Esophagus mucosa (tissue), 1 donor: ENCODE measurements around the gene FOXI1. TPM values are rescaled to one million over a fixed set of nuclear protein-coding genes. Genes with fewer than 3 reads are reported as not detected.
A peak's percentile ranks its signal among the peaks of the same experiment; 100 is the strongest.
"Not testable (repeated sequence)": the region's sequence is repeated elsewhere in the genome, so short reads cannot be mapped to it uniquely, and the experiment has no call there.

Source experiments
- ATAC-seq: fragments of 200-7000 bp; cut with Tn5 transposase; one replicate; pipeline ENCODE4 v1.9.1; 2020
- total RNA-seq: library from RNA; stranded (reverse); gene quantifications from one replicate; pipeline ENCODE4 v1.2.4, GENCODE V29; 2023
- donor health status: DM: yes; HTN: yes; CAD: no.

FOXI1 gene
- total RNA-seq, 1 donor from 2014 or later: 0.16 TPM

- ATAC-seq: not testable (repeated sequence)
These were observed 11.4 kb upstream of the FOXI1 start for GRCh38 chr5:170094329-170094728.

GRCh38 chr5:170095646-170096045, 10.1 kb upstream of the FOXI1 start:
- no peak for ATAC-seq

GRCh38 chr5:170097934-170098333, 7.8 kb upstream of the FOXI1 start:
- no peak for ATAC-seq

- ATAC-seq: peak; percentile 31
These were observed 5.4 kb upstream of the FOXI1 start for GRCh38 chr5:170100066-170100943.

- no peak for ATAC-seq
These were observed 2.2 kb upstream of the FOXI1 start for GRCh38 chr5:170103447-170103846.

GRCh38 chr5:170104299-170104698, 1.4 kb upstream of the FOXI1 start:
- no peak for ATAC-seq

GRCh38 chr5:170104710-170105109, 987 bp upstream of the FOXI1 start:
- ATAC-seq: no peak

GRCh38 chr5:170107674-170108073, 2.0 kb downstream of the FOXI1 start:
- ATAC-seq: no peak

GRCh38 chr5:170108266-170108785, 2.6 kb downstream of the FOXI1 start:
- ATAC-seq: no peak

GRCh38 chr5:170109059-170110031, 3.6 kb downstream of the FOXI1 start:
- ATAC-seq: no peak

- ATAC-seq: no peak
These were observed 4.8 kb downstream of the FOXI1 start for GRCh38 chr5:170110403-170111087.

- no peak for ATAC-seq
These were observed 5.5 kb downstream of the FOXI1 start for GRCh38 chr5:170111088-170111785.

GRCh38 chr5:170112876-170113521, 7.3 kb downstream of the FOXI1 start:
- no peak for ATAC-seq

- no peak for ATAC-seq
These were observed 7.8 kb downstream of the FOXI1 start for GRCh38 chr5:170113522-170113900.

- ATAC-seq: no peak
These were observed 8.6 kb downstream of the FOXI1 start for GRCh38 chr5:170114271-170114670.

- ATAC-seq: no peak
These were observed 10.2 kb downstream of the FOXI1 start for GRCh38 chr5:170115925-170116324.

- no peak for ATAC-seq
These were observed 12.0 kb downstream of the FOXI1 start for GRCh38 chr5:170117736-170118135.

GRCh38 chr5:170120576-170120975, 14.9 kb downstream of the FOXI1 start:
- no peak for ATAC-seq

GRCh38 chr5:170121321-170121720, 15.6 kb downstream of the FOXI1 start:
- no peak for ATAC-seq

- ATAC-seq: no peak
These were observed 20.4 kb downstream of the FOXI1 start for GRCh38 chr5:170126061-170126460.

GRCh38 chr5:170126626-170127025, 20.9 kb downstream of the FOXI1 start:
- no peak for ATAC-seq
